DOHH2 (cell line): Measurements from ENCODE around the gene LAMA5.

Experiments used
- H3F3A ChIP-seq: fragments of 200-600 bp; sonication (generic), shearing (Covaris generic); 2 replicates; pipeline ENCODE4 v1.6.0; 2016; ENCODE audit warnings: antibody characterized with exemption, mild to moderate bottlenecking; ENCODE audit not compliant: control insufficient read depth, insufficient read depth
- H3K27ac ChIP-seq: fragments of 200-600 bp; sonication (generic); 2 replicates; pipeline ENCODE4 v1.5.1; 2014; ENCODE audit warnings: low read depth, mild to moderate bottlenecking, low read length, moderate library complexity
- H3K27me3 ChIP-seq: fragments of 200-600 bp; sonication (generic); 2 replicates; pipeline ENCODE4 v1.6.1; 2014; ENCODE audit warnings: mild to moderate bottlenecking, low read length, mixed read lengths; ENCODE audit not compliant: control insufficient read depth
- H3K36me3 ChIP-seq: fragments of 200-600 bp; sonication (generic); 2 replicates; pipeline ENCODE4 v1.6.1; 2014; ENCODE audit warnings: mild to moderate bottlenecking, low read length, moderate library complexity, mixed read lengths; ENCODE audit not compliant: control insufficient read depth
- H3K4me1 ChIP-seq: fragments of 200-600 bp; sonication (generic); 2 replicates; pipeline ENCODE4 v1.6.1; 2014; ENCODE audit warnings: mild to moderate bottlenecking, low read length, mixed read lengths; ENCODE audit not compliant: control insufficient read depth
- H3K4me2 ChIP-seq: fragments of 200-600 bp; sonication (generic); 2 replicates; pipeline ENCODE4 v1.6.0; 2014; ENCODE audit warnings: mild to moderate bottlenecking, low read length, moderate library complexity
- H3K4me3 ChIP-seq: fragments of 200-600 bp; sonication (generic); 2 replicates; pipeline ENCODE4 v1.5.1; 2014; ENCODE audit warnings: mild to moderate bottlenecking, low read length, mixed read lengths
- H3K79me2 ChIP-seq: fragments of 200-600 bp; sonication (generic); 2 replicates; pipeline ENCODE4 v1.6.1; 2014; ENCODE audit warnings: mild to moderate bottlenecking, low read length, mixed read lengths; ENCODE audit not compliant: control insufficient read depth
- H3K9me2 ChIP-seq: fragments of 200-600 bp; sonication (generic); replicated peaks from 2 replicates; pipeline ENCODE4 v1.6.1; 2014; ENCODE audit warnings: mild to moderate bottlenecking, low read length, mixed read lengths; ENCODE audit not compliant: control insufficient read depth
- H3K9me3 ChIP-seq: fragments of 200-600 bp; sonication (generic); 2 replicates; pipeline ENCODE4 v1.6.1; 2014; ENCODE audit warnings: antibody characterized with exemption, low read length, mixed read lengths; ENCODE audit not compliant: control insufficient read depth, insufficient read depth
- H4K20me1 ChIP-seq: fragments of 200-600 bp; sonication (generic); 2 replicates; pipeline ENCODE4 v1.6.0; 2014; ENCODE audit warnings: low read depth, mild to moderate bottlenecking, antibody characterized with exemption, low read length, moderate library complexity; ENCODE audit not compliant: control insufficient read depth, insufficient read depth
- CTCF ChIP-seq: fragments of 200-600 bp; sonication (generic); IDR thresholded peaks from one replicate; pipeline ENCODE4 v1.5.1; 2014; ENCODE audit warnings: antibody characterized with exemption, mild to moderate bottlenecking, low read depth, low read length; ENCODE audit not compliant: poor library complexity, severe bottlenecking
- EZH2phosphoT487 ChIP-seq: fragments of 200-600 bp; sonication (generic); IDR thresholded peaks from 2 replicates; pipeline ENCODE4 v1.6.1; 2017; ENCODE audit warnings: borderline replicate concordance, mild to moderate bottlenecking, antibody characterized with exemption, low read length, moderate library complexity, mixed read lengths

LAMA5 gene

GRCh38 chr20:62293946-62294345 lies 73.2 kb downstream of the LAMA5 start:
- Histone ChIP-seq H3F3A (peaks cover 2% of the 10 kb centered on the region; the same call in 1 of the 2 replicates), H3K4me2 (no peak overlapping the region), H3K27ac (no peak overlapping the region), H3K36me3 (peaks cover 13% of the 10 kb centered on the region; the same call in 1 of the 2 replicates), H3K79me2 (no peaks in the 10 kb centered on the region), H4K20me1 (no peaks in the 10 kb centered on the region), H3K9me2 (no peaks in the 10 kb centered on the region), H3K27me3 (no peaks in the 10 kb centered on the region), H3K4me1 (peaks cover 8% of the 10 kb centered on the region), H3K9me3 (no peaks in the 10 kb centered on the region), H3K4me3 (no peak overlapping the region)
- TF ChIP-seq CTCF (no peak), EZH2phosphoT487 (no peak)

DNA sequence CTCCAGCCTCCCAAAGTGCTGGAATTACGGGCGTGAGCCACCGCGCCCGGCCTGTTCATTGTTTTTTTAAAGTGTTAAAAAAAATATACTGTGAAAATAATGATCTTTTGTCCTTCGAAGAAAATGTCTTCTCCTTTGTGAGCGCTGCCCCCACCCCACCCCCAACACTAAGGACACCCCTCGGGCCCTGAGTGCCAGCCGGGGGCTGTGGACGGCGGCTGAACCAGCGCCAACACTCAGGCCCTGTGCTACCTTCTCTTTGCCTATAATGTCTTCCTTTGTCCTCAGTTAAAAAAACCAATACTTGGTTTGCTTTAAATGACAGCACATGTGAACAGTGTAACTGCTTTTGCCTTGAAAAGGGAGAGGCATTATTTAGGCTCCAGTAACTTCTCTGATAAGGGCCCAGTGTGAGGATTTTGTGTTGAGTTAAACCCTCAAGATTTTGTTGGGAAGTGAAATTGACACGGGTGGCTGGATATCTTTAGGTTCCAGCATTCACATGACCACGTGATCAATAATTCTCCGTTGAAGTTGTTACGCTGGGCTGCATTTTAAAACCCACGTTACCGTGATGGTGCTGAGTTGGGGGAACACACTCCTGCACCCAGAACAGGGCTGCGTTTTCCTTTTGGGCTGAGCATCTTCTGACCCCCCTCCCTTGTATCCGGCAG lies 73.9 kb downstream of the LAMA5 start:
- Histone ChIP-seq H3F3A (peaks cover 2% of the 10 kb centered on the region; the same call in 1 of the 2 replicates), H3K9me2 (no peaks in the 10 kb centered on the region), H3K79me2 (no peaks in the 10 kb centered on the region), H3K4me2 (no peak overlapping the region), H3K9me3 (no peaks in the 10 kb centered on the region), H4K20me1 (no peaks in the 10 kb centered on the region), H3K36me3 (peaks cover 13% of the 10 kb centered on the region; the same call in 1 of the 2 replicates), H3K4me3 (no peak overlapping the region), H3K4me1 (peaks cover 8% of the 10 kb centered on the region), H3K27ac (no peak overlapping the region), H3K27me3 (no peaks in the 10 kb centered on the region)
- no peak for TF ChIP-seq EZH2phosphoT487
- no peak for TF ChIP-seq CTCF

GRCh38 chr20:62292108-62292507 lies 75.0 kb downstream of the LAMA5 start:
- Histone ChIP-seq H4K20me1 (no peaks in the 10 kb centered on the region), H3F3A (peaks cover 2% of the 10 kb centered on the region; the same call in 1 of the 2 replicates), H3K4me2 (no peak overlapping the region), H3K4me1 (peaks cover 8% of the 10 kb centered on the region), H3K36me3 (peaks cover 13% of the 10 kb centered on the region; the same call in 1 of the 2 replicates), H3K4me3 (no peak overlapping the region), H3K27ac (no peak overlapping the region), H3K79me2 (no peaks in the 10 kb centered on the region), H3K9me2 (no peaks in the 10 kb centered on the region), H3K9me3 (no peaks in the 10 kb centered on the region), H3K27me3 (no peaks in the 10 kb centered on the region)
- TF ChIP-seq CTCF (no peak), EZH2phosphoT487 (no peak)
